Stimulated activated CD8-positive, alpha-beta memory T cell treated with anti-CD3 and anti-CD28 coated beads, Interleukin-12 subunit alpha, Interleukin-12 subunit beta, amount 100 ng/mL, for 24 hours (primary cell): ENCODE measurements around the gene KCNQ1OT1.
"Not testable (repeated sequence)": the region's sequence is repeated elsewhere in the genome, so short reads cannot be mapped to it uniquely, and the experiment has no call there.

Experiments
- DNase-seq: peaks from one replicate; pipeline ENCODE4 v3.0.0-alpha.2; 2020; ENCODE audit errors: extremely low read depth

The KCNQ1OT1 gene

GRCh38 chr11:2652333-2653197 is 47.2 kb downstream of the KCNQ1OT1 start:
- DNase-seq = no peak

- DNase-seq = no peak
Observed at GRCh38 chr11:2651826-2652271, 47.9 kb downstream of the KCNQ1OT1 start.

- DNase-seq = no peak
Observed at GRCh38 chr11:2651054-2651617, 48.7 kb downstream of the KCNQ1OT1 start.

GRCh38 chr11:2650343-2650867 is 49.4 kb downstream of the KCNQ1OT1 start:
- DNase-seq = no peak

- no peak for DNase-seq
Observed at GRCh38 chr11:2649848-2650247, 49.9 kb downstream of the KCNQ1OT1 start.

GRCh38 chr11:2649400-2649799 is 50.4 kb downstream of the KCNQ1OT1 start:
- no peak for DNase-seq

- DNase-seq = no peak
Observed at GRCh38 chr11:2647953-2648352, 51.8 kb downstream of the KCNQ1OT1 start.

GRCh38 chr11:2647167-2647566 is 52.6 kb downstream of the KCNQ1OT1 start:
- no peak for DNase-seq

- DNase-seq = no peak
Observed at GRCh38 chr11:2645779-2646118, 54.0 kb downstream of the KCNQ1OT1 start.

- DNase-seq = no peak
Observed at GRCh38 chr11:2644844-2645778, 54.7 kb downstream of the KCNQ1OT1 start.

- DNase-seq = no peak
Observed at GRCh38 chr11:2643746-2644145, 56.0 kb downstream of the KCNQ1OT1 start.

GRCh38 chr11:2641623-2642022 is 58.2 kb downstream of the KCNQ1OT1 start:
- DNase-seq = no peak

- DNase-seq = not testable (repeated sequence)
Observed at GRCh38 chr11:2639763-2640162, 60.0 kb downstream of the KCNQ1OT1 start.

- no peak for DNase-seq
Observed at GRCh38 chr11:2631161-2631560, 68.6 kb downstream of the KCNQ1OT1 start.

GRCh38 chr11:2630679-2631078 is 69.1 kb downstream of the KCNQ1OT1 start:
- DNase-seq = no peak

- DNase-seq = no peak
Observed at GRCh38 chr11:2625183-2625582, 74.6 kb downstream of the KCNQ1OT1 start.

GRCh38 chr11:2621894-2622293 is 77.9 kb downstream of the KCNQ1OT1 start:
- DNase-seq = no peak

- DNase-seq = no peak
Observed at GRCh38 chr11:2612884-2613571, 86.8 kb downstream of the KCNQ1OT1 start.

GRCh38 chr11:2609345-2609744 is 90.4 kb downstream of the KCNQ1OT1 start:
- no peak for DNase-seq

GRCh38 chr11:2599561-2600189 is 100.1 kb downstream of the KCNQ1OT1 start:
- no peak for DNase-seq

GRCh38 chr11:2595204-2595603 is 104.6 kb downstream of the KCNQ1OT1 start:
- DNase-seq = no peak
